Right lobe of liver (tissue), 6 donors: Measurements from ENCODE around the gene SLC30A5. TPM values are rescaled to one million over a fixed set of nuclear protein-coding genes. Genes with fewer than 3 reads are reported as not detected.
"Not testable (repeated sequence)": the region's sequence is repeated elsewhere in the genome, so short reads cannot be mapped to it uniquely, and the experiment has no call there.

Experiments used
- ATAC-seq, 4 donors: fragments of 200-7000 bp; cut with Tn5 transposase; one replicate each; pipeline ENCODE4 v1.9.1; 2020; ENCODE audit warnings: mild to moderate bottlenecking in 4 of 4, moderate library complexity in 4 of 4
- DNase-seq, 3 donors: peaks; one replicate each; pipeline ENCODE4 v3.0.0-alpha.2; 2020
- H3K27ac ChIP-seq, 3 donors: fragments of 200-600 bp; one replicate each; pipeline ENCODE4 v1.8.0; 2022
- H3K27me3 ChIP-seq, 2 donors: fragments of 200-600 bp; one replicate each; pipeline ENCODE4 v1.8.0; 2022
- H3K36me3 ChIP-seq, 4 donors: fragments of 200-600 bp; sonication (generic) in 1 of 4; one replicate each; pipeline versions ENCODE4 v1.5.1 to v1.8.0; 2017 to 2022; ENCODE audit warnings: control low read depth in 1 of 4
- H3K4me1 ChIP-seq, 4 donors: fragments of 200-600 bp; sonication (generic) in 1 of 4; one replicate each; pipeline versions ENCODE4 v1.5.1 to v1.8.0; 2017 to 2022; ENCODE audit warnings: control low read depth in 1 of 4
- H3K4me3 ChIP-seq, 3 donors: fragments of 200-600 bp; one replicate each; pipeline ENCODE4 v1.8.0; 2022
- H3K9me3 ChIP-seq, 4 donors: fragments of 200-600 bp; sonication (generic) in 1 of 4; one replicate each; pipeline versions ENCODE4 v1.5.1 to v1.8.0; 2017 to 2022; ENCODE audit warnings: control low read depth in 1 of 4
- POLR2A ChIP-seq: fragments of 450-650 bp; IDR thresholded peaks from one replicate; pipeline ENCODE4 v1.6.1; 2017; ENCODE audit warnings: antibody characterized with exemption, mild to moderate bottlenecking
- WGBS: methylation state at CpG from one replicate; pipeline ENCODE4 v1.1.6; 2018; ENCODE audit warnings: low coverage, low lambda C conversion rate; ENCODE audit not compliant: insufficient coverage; ENCODE audit errors: missing lambda C conversion rate; 5-methylcytosine and 5-hydroxymethylcytosine counted together
- intact Hi-C, 2 donors: fragments of 100-400 bp; cut with DNase I; formaldehyde crosslinking; loops; one replicate each; pipeline versions ENCODE4 v1.11.2 to v1.14.1; 2022
- total RNA-seq, 6 experiments: library from RNA; depleted of rRNA in 2 of 6; stranded (reverse); fragments of >200 nt in 2 of 6; fragmentation: NEBNext Ultra II Directional in 3 of 6; extraction: Animal tissue kit (Norgen Biotek cat#: 25700) in 3 of 6; gene quantifications; one replicate each; pipeline versions ENCODE4 v1.1.0 to v1.2.4, GENCODE V29; 2016 to 2023
- TF ChIP-seq, protein P1 (sequence below), 4 donors: fragments of 200-600 bp in 3 of 4; fragments of 450-650 bp in 1 of 4; IDR thresholded peaks; one replicate each; pipeline versions ENCODE4 v1.5.1 to v1.8.0; 2016 to 2022; ENCODE audit warnings: antibody characterized with exemption in 4 of 4, mild to moderate bottlenecking in 2 of 4
- donor health status: DM: no; HTN: yes; CAD: no.
- donor health status: DM: no; HTN: no; CAD: no.
- donor health status: DM: no; HTN: no; CAD: no.
- donor health status: DM: no; HTN: yes; CAD: no.
- donor health status: DM: no; HTN: yes; CAD: no.

SLC30A5 gene
- total RNA-seq, 6 experiments from 2014 or later = 18.7 to 29.4 (median 23.4) TPM

DNA sequence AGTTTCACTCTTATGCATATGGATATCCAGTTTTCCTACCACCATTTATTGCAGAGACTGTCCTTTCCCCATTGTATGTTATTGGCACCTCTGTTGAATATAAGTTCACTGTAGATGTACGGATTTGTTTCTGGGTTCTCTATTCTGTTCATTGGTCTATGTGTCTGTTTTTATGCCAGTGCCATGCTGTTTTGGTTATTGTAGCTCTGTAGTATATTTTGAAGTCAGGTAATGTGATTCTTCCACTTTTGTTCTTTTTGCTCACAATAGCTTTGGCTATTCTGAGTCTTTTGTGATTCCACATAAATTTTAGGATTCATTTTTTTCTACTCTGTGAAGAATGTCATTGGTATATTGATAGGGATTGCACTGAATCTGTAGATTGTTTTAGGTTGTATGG, 47.0 kb downstream of the SLC30A5 start:
- TF ChIP-seq POLR2A = no peak
- no peak for ATAC-seq
- no peaks in the 10 kb centered on the region for H3K36me3 ChIP-seq
- no peak overlapping the region for H3K4me3 ChIP-seq
- no peak overlapping the region for H3K27ac ChIP-seq
- H3K27me3 ChIP-seq = no peaks in the 10 kb centered on the region
- intact Hi-C loops = no loop called here
- WGBS = 50% methylated on average over 1 of the region's 1 CpG
- no peak for DNase-seq
- no peaks in the 10 kb centered on the region for H3K9me3 ChIP-seq
- no peaks in the 10 kb centered on the region for H3K4me1 ChIP-seq

GRCh38 chr5:69148576-69148975, 54.8 kb downstream of the SLC30A5 start:
- DNase-seq, ATAC-seq, H3K4me3 ChIP-seq, H3K27ac ChIP-seq, intact Hi-C loops, H3K27me3 ChIP-seq, H3K36me3 ChIP-seq, H3K4me1 ChIP-seq, H3K9me3 ChIP-seq: not testable (repeated sequence)
- 95% methylated on average over 7 of the region's 7 CpGs for WGBS

DNA sequence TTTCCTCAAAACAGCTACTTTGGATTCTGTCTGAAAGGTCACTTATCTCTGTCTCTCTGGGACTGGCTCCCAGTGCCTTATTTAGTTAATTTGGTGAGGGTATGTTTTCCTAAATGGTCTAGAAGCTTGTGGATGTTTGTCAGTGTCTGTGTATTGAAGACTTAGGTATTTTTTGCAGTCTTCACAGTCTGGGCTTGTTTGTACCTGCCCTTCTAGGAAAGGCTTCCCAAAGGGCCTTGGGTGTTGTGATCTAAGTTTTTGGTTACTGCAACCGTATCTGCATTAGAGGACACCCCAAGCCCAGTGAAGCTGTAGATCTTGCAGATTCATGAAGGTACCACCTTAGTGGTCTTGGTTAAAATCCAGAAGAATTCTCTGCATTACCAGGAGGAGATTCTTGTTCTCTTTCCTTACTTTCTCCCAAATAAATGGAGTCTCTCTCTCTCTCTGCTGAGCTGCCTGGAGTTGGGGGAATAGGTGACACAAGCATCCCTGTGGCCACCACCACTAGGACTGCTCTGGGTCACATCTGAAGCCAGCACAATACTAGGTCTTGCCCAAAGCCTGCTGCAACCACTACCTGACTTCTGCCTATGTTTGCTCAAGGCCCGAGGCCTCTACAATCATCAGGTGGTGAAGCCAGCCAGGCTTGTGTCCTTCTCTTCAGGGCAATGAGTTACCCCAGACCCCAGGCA, 55.3 kb downstream of the SLC30A5 start:
- H3K9me3 ChIP-seq = no peaks in the 10 kb centered on the region
- no peak for ATAC-seq
- H3K27me3 ChIP-seq = no peaks in the 10 kb centered on the region
- 70% methylated on average over 2 of the region's 2 CpGs for WGBS
- TF ChIP-seq POLR2A = no peak
- TF ChIP-seq, protein P1, sequence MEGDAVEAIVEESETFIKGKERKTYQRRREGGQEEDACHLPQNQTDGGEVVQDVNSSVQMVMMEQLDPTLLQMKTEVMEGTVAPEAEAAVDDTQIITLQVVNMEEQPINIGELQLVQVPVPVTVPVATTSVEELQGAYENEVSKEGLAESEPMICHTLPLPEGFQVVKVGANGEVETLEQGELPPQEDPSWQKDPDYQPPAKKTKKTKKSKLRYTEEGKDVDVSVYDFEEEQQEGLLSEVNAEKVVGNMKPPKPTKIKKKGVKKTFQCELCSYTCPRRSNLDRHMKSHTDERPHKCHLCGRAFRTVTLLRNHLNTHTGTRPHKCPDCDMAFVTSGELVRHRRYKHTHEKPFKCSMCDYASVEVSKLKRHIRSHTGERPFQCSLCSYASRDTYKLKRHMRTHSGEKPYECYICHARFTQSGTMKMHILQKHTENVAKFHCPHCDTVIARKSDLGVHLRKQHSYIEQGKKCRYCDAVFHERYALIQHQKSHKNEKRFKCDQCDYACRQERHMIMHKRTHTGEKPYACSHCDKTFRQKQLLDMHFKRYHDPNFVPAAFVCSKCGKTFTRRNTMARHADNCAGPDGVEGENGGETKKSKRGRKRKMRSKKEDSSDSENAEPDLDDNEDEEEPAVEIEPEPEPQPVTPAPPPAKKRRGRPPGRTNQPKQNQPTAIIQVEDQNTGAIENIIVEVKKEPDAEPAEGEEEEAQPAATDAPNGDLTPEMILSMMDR (IDR thresholded peaks at IDR 0.05) = no peak
- H3K4me1 ChIP-seq = no peaks in the 10 kb centered on the region
- no peaks in the 10 kb centered on the region for H3K36me3 ChIP-seq
- intact Hi-C loops = no loop called here
- no peak overlapping the region for H3K4me3 ChIP-seq
- H3K27ac ChIP-seq = no peak overlapping the region
- no peak for DNase-seq

- intact Hi-C loops = no loop called here
- no peaks in the 10 kb centered on the region for H3K36me3 ChIP-seq
- TF ChIP-seq POLR2A = no peak
- TF ChIP-seq, protein P1 (IDR thresholded peaks at IDR 0.05) = no peak
- WGBS = no CpG with 5 or more reads among the region's 5 CpGs
- H3K4me1 ChIP-seq = no peaks in the 10 kb centered on the region
- ATAC-seq (no peak), DNase-seq (no peak)
- no peaks in the 10 kb centered on the region for H3K9me3 ChIP-seq
- no peak overlapping the region for H3K4me3 ChIP-seq
- H3K27me3 ChIP-seq = no peaks in the 10 kb centered on the region
- no peak overlapping the region for H3K27ac ChIP-seq
These were observed 55.8 kb downstream of the SLC30A5 start for GRCh38 chr5:69149676-69150010.

- no peak for DNase-seq
- TF ChIP-seq POLR2A = no peak
- TF ChIP-seq, protein P1 (IDR thresholded peaks at IDR 0.05) = no peak
- ATAC-seq = no peak
- 60% methylated on average over 2 of the region's 3 CpGs for WGBS
- Histone ChIP-seq H3K27me3 (no peaks in the 10 kb centered on the region), H3K36me3 (no peaks in the 10 kb centered on the region), H3K4me3 (no peak overlapping the region), H3K27ac (no peak overlapping the region), H3K4me1 (no peaks in the 10 kb centered on the region), H3K9me3 (no peaks in the 10 kb centered on the region)
- intact Hi-C loops = no loop called here
These were observed 58.9 kb downstream of the SLC30A5 start for GRCh38 chr5:69152731-69153130.
